Activated T-cell treated with anti-CD3 and anti-CD28 coated beads, Interleukin-2, amount 50 U/mL, for 4 hours (primary cell): ENCODE measurements around the gene TTC21A. TPM values are rescaled to one million over a fixed set of nuclear protein-coding genes. Genes with fewer than 3 reads are reported as not detected.

Experiments used
- ATAC-seq, 2 donors: fragments of 200-7000 bp; cut with Tn5 transposase; one replicate each; pipeline ENCODE4 v1.10.0; 2021
- DNase-seq: peaks from one replicate; pipeline ENCODE4 v3.0.0-alpha.2; 2020
- H3K27me3 Mint-ChIP-seq: one replicate; pipeline ENCODE4 v1.8.0; 2021; ENCODE audit warnings: low read depth, mixed read lengths
- H3K36me3 Mint-ChIP-seq: one replicate; pipeline ENCODE4 v1.8.0; 2022; ENCODE audit warnings: mixed read lengths; ENCODE audit not compliant: insufficient read depth
- H3K4me1 Mint-ChIP-seq: one replicate; pipeline ENCODE4 v1.8.0; 2021; ENCODE audit warnings: low read depth, mixed read lengths
- H3K4me3 Mint-ChIP-seq: one replicate; pipeline ENCODE4 v1.8.0; 2021; ENCODE audit warnings: mild to moderate bottlenecking, moderate library complexity, mixed read lengths
- H3K9me3 Mint-ChIP-seq: one replicate; pipeline ENCODE4 v1.8.0; 2021; ENCODE audit warnings: mixed read lengths
- total RNA-seq, 3 donors: library from RNA; stranded (reverse); gene quantifications; one replicate each; pipeline ENCODE4 v1.2.1, GENCODE V29; 2021

Gene TTC21A
- total RNA-seq, 3 donors from 2014 or later, result 0.84 to 1.1 (median 1.0) TPM

DNA sequence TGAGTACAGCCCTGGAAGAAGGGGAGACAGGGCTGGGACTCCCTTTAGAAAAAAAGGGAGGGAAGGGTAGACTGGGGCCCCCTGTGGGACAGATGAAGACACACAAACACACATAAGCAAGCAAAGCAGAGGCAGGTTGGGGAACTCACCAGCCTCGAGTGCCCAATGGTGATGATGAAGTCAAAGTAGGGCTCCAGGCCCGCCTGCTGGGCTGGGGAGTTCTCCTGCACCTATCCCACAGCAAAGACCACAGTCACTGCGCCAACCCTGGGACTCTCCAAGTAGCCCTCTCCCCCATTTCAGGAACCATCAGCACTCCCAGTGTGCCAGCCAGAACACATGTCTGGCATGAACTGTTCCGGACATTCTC lies 4.2 kb upstream of the TTC21A start:
- DNase-seq (no peak), ATAC-seq (no peak)
- Mint-ChIP-seq H3K4me3 (no peak overlapping the region), H3K4me1 (peaks cover 44% of the 10 kb centered on the region), H3K9me3 (no peaks in the 10 kb centered on the region), H3K36me3 (no peaks in the 10 kb centered on the region), H3K27me3 (no peaks in the 10 kb centered on the region)

DNA sequence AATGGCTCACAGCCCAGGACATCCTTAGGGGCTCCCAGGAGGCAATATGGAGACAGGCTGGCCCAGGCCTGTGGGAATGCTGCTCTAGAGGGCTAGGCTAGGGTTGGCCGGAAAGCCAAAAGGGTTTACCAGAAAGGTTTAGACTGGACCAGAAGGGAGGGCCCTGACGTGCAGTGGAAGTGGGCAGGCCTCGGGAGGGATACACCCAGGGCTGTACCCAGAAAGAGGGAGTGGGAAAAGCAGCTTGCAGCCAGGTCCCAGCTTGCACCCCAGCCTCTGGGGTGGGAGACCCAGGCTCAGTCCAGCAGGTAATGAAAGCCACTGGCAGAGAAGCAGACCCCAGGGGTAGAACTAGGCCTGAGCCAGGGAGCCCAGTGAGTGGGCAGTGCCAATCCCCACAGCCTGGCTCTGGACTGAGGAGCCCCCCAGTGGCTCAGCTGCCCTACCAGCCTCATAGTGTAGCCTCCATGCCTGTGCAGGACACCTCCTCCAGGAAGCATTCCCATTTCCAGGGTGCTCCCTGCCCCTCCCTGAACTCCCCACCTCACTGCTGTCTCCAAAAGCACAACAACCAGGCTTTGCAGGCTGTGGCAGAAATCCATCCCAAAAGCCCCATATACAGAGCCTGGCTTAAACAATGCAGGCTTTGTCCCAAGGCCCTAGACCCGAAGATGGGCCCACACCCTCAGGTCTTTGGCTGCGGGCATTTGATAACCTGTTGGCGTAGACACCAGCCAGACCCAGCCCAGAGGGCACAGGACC lies 3.5 kb upstream of the TTC21A start:
- H3K27me3 Mint-ChIP-seq, result no peaks in the 10 kb centered on the region
- H3K36me3 Mint-ChIP-seq, result no peaks in the 10 kb centered on the region
- ATAC-seq, result no peak
- H3K4me1 Mint-ChIP-seq, result peaks cover 51% of the 10 kb centered on the region
- no peak overlapping the region for H3K4me3 Mint-ChIP-seq
- no peak for DNase-seq
- no peaks in the 10 kb centered on the region for H3K9me3 Mint-ChIP-seq

DNA sequence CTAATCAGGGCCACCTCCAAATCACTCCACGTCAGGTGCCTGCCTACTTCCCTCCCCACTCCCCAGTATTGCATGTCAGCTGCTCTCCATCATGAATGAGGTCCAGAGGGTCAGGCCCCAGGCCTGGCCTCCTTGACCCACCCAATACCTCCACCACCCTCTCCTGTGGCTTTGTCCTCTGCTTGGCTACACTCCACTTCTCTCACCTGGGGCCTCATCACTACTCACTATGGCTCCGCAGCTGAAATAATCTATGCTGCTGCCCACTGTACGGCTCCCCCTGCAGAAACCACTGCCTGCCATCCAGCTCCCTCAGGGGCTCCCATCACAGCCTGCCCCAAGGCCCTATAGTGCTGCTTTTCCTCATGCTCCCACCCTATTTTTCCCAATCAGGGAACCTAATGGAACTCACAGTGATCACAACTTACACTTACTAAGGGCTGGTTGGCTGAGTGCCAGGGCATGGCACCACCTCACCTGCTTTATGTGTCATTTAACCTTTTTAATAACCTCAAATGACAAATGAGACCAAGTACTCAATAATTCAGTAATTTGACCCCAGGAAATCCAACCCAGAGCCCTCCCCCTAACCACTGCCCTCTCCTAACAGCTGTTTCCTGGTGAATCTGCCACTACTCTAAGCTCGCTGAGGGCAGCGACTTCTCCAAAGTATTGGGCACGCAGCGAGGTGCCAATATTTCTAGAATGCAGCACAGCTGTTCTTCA lies 2.4 kb upstream of the TTC21A start:
- H3K4me3 Mint-ChIP-seq, result peak overlapping the region; percentile 88
- DNase-seq (peak; percentile 56), ATAC-seq (no peak)
- peaks cover 2% of the 10 kb centered on the region for H3K36me3 Mint-ChIP-seq
- H3K9me3 Mint-ChIP-seq, result no peaks in the 10 kb centered on the region
- H3K4me1 Mint-ChIP-seq, result peaks cover 55% of the 10 kb centered on the region
- H3K27me3 Mint-ChIP-seq, result no peaks in the 10 kb centered on the region

DNA sequence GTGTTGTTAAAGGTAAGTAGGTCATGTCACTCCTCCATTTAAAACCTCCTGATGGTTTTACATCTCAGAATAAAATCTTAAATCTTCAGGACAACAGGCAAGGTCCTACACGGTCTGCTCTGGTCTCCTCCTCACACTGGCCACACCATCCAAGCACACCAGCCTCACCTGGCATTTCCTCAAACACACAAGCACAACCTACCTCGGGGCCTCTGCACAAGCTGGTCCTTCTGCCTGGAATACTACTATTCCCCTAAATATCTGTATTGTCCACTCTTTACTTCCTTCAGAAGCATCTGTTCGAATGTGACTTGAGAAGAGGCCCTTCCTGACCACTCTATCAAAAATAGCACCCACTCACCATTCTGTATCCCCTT lies 1.8 kb upstream of the TTC21A start:
- H3K4me3 Mint-ChIP-seq, result peak overlapping the region; percentile 88

DNA sequence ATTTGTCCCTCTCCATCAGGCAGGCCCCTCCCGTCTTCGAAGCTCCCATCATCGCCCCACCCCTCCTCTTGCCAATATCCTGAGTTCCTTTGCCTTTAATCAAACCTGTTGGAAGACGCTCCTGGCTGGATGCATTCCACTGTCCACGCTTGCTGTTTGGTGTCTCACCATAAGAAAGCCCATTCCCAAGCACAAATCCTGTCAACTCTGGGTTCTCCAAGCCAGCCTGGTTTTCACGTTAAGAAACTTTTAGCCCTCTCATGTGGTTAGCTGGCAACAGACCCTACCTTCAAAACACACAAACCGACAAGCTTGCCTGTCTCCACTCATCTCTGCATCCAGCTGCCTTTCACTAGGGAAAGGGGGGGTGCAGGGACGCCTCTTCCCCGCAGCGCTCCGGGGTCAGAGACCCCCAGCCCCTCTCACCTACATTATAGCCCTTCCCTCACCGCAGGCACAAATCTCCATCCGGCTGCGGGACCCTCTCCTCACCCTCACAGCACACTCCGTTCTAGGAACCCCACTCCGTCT lies 1.1 kb upstream of the TTC21A start:
- DNase-seq (no peak), ATAC-seq (no peak)
- Mint-ChIP-seq H3K27me3 (no peaks in the 10 kb centered on the region), H3K4me3 (peak overlapping the region; percentile 88), H3K4me1 (peaks cover 53% of the 10 kb centered on the region), H3K9me3 (no peaks in the 10 kb centered on the region), H3K36me3 (peaks cover 2% of the 10 kb centered on the region)

More for the DNA sequence above, 1.8 kb upstream of the TTC21A start:
- Mint-ChIP-seq H3K9me3 (no peaks in the 10 kb centered on the region), H3K27me3 (no peaks in the 10 kb centered on the region), H3K4me1 (peaks cover 55% of the 10 kb centered on the region), H3K36me3 (peaks cover 2% of the 10 kb centered on the region)
- ATAC-seq (no peak), DNase-seq (no peak)

DNA sequence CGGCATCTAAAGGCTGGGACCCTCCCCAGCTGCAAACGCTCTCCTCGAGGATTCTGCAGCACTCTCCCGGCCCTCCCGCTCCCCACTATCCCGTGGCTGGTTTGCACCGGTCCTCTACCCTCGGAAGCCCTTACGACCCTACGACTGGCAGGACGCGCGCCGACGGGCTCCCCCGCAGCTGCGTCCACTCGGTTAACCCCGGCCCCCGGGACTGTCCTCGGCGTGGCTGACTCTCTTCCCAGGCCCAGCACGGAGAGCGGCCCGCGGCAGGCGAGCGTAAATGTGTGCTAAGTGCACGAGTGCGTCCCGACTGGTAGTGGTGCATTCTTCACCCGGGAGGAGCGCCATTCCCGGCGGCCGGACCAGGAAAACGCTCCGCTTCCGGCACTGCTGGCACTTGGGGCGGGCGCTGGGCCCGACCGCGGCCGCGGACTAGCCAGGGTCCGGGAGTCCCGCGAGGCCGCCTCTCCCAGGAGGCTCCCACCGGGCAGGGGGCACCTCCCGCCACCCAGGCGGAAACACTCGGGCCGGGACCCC lies 561 bp upstream of the TTC21A start:
- Mint-ChIP-seq H3K4me1 (peaks cover 49% of the 10 kb centered on the region), H3K27me3 (no peaks in the 10 kb centered on the region)

DNA sequence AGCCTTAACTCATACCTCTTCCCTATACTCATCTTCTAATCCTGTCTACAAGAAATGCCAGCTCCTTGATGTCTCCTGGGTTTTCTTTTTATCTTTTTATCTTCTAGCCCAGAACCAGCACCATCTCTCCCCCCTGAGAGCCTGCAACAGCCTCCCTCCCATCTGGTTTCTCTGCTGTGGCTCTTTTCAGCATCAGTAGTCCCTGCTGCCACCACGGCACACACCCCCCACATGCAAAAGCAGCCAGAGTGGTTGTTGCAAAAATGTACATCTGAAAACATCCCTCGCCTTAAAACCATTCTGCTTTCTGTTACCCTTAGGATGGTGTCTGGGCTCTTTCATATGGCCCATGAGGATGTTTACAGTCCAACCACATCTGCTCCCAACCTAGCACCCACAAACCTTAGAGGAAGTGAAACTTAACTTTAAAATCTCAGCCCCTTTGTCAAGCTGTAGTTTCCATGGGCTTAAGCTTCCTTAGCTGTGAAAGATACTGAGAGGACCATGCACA lies 775 bp downstream of the TTC21A start:
- DNase-seq (no peak), ATAC-seq (peak; percentile 2 to 13)
- H3K4me1 Mint-ChIP-seq, result peaks cover 44% of the 10 kb centered on the region
- H3K9me3 Mint-ChIP-seq, result no peaks in the 10 kb centered on the region
- H3K27me3 Mint-ChIP-seq, result no peaks in the 10 kb centered on the region
- H3K36me3 Mint-ChIP-seq, result peaks cover 2% of the 10 kb centered on the region
- H3K4me3 Mint-ChIP-seq, result peak overlapping the region; percentile 92

More for the DNA sequence above, 561 bp upstream of the TTC21A start:
- H3K9me3 Mint-ChIP-seq, result no peaks in the 10 kb centered on the region
- H3K4me3 Mint-ChIP-seq, result peak overlapping the region; percentile 88
- DNase-seq (no peak), ATAC-seq (peak; percentile 27 to 38)
- peaks cover 2% of the 10 kb centered on the region for H3K36me3 Mint-ChIP-seq

DNA sequence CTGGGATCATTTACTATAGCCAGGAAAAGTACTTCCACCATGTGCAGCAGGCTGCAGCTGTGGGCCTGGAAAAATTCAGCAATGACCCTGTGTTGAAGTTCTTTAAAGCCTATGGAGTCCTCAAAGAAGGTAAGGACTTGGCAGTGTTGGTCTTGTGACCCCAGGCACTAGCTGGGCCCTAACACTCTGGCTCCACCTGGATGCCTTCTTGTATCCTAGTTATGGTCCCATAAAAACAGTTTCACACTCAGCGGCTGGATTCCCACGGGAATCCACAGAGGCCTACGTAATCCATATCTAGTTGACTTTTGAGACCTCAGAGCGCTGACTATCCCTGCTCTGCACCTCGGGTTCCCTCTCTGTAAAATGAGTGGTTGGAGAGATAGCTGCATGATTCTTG lies 1.6 kb downstream of the TTC21A start:
- DNase-seq (no peak), ATAC-seq (no peak)
- Mint-ChIP-seq H3K9me3 (no peaks in the 10 kb centered on the region), H3K4me1 (peaks cover 41% of the 10 kb centered on the region), H3K4me3 (peak overlapping the region; percentile 92), H3K36me3 (peaks cover 2% of the 10 kb centered on the region), H3K27me3 (no peaks in the 10 kb centered on the region)

DNA sequence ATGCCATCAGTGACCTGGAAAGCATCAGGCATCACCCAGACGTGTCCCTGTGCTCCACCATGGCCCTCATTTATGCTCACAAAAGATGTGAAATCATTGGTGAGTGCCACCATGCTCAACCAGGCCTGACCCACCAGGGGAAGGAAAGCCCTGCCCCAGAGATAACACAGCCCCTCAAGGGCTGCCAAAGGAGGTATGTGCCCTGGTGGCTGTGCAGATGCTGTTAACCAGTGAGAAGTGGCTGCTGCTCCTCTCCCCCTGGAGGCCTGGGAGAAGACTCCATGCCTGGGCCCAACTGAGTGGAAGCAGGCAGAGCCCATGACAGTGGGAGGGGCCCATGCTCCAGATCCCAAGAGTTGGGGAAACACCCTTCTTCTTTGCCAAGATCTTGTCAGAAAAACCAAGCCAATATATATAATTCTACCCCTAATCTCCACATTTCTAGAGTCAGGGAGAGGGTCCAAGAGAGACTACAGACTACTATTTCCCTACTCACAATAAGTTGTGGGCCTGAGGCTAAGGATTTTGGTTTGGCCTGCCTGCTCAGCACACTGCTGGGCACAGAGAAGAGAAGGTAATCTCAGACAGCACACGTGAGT lies 2.7 kb downstream of the TTC21A start:
- Mint-ChIP-seq H3K27me3 (no peaks in the 10 kb centered on the region), H3K4me1 (peaks cover 36% of the 10 kb centered on the region), H3K4me3 (no peak overlapping the region), H3K36me3 (peaks cover 2% of the 10 kb centered on the region), H3K9me3 (no peaks in the 10 kb centered on the region)
- ATAC-seq, result no peak
- DNase-seq, result no peak

DNA sequence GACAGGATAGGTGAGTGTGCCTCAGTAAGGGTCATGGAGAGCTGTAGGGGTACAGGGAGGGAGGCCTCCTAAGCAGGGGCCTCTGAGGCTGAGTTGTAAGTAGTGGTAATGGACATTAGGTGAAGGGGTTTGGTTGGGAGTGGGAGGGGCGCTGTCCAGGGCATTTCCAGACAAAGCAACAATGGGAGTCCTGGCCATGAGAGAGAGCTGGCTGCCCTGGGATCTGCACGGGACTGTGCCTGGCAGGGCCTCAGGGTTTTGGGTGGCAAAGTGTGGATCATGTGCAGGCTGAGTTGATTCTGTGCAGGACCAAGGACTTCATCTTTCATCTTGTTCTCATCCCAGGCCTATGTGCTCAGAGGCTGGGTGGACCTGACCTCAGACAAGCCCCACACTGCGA lies 4.6 kb downstream of the TTC21A start:
- Mint-ChIP-seq H3K36me3 (peaks cover 2% of the 10 kb centered on the region), H3K27me3 (no peaks in the 10 kb centered on the region), H3K4me1 (peaks cover 19% of the 10 kb centered on the region), H3K4me3 (no peak overlapping the region), H3K9me3 (no peaks in the 10 kb centered on the region)
- ATAC-seq, result no peak
- no peak for DNase-seq

DNA sequence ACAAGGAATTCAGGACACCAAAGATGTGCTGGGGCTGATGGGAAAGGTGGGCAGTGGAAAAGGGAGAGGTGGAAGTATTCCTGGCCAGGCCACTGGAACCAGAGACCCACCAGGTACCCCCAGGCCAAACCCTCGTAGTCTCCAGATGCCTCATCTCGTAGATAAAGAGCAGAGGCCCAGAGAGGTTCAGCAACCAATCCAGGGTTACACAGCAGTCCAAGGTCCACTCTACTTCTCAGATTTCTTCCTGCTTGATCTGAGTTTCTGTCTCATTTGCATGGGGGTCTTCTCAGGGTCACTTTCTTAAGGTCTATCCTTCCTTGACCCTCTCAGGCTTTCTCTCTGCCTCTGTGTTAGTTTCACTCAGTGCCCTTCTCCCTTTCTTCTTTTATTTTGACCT lies 5.1 kb downstream of the TTC21A start:
- peaks cover 19% of the 10 kb centered on the region for H3K4me1 Mint-ChIP-seq
- DNase-seq, result no peak
- ATAC-seq, result no peak
- H3K4me3 Mint-ChIP-seq, result no peak overlapping the region
- no peaks in the 10 kb centered on the region for H3K27me3 Mint-ChIP-seq
- peaks cover 2% of the 10 kb centered on the region for H3K36me3 Mint-ChIP-seq
- no peaks in the 10 kb centered on the region for H3K9me3 Mint-ChIP-seq

DNA sequence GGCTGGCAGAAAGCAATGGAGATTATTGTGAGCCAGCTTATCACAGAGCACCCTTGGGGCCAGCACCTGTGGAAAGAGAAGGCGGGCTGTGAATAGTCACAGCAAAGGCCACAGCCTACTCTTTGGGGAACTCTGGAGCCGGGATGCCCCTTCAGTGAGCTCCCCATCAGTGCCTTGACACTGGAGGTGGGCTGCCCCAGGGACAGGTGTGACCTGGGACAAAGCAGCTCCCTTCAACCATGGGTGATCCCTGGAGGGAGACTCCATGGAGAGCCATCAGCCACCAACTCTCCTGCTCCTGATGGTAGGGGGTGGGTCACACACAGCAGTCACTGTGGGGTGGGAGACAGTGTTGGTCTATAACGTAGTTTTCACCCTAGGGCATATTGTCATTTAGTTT lies 5.8 kb downstream of the TTC21A start:
- Mint-ChIP-seq H3K9me3 (no peaks in the 10 kb centered on the region), H3K36me3 (peaks cover 2% of the 10 kb centered on the region)
- no peak for DNase-seq

DNA sequence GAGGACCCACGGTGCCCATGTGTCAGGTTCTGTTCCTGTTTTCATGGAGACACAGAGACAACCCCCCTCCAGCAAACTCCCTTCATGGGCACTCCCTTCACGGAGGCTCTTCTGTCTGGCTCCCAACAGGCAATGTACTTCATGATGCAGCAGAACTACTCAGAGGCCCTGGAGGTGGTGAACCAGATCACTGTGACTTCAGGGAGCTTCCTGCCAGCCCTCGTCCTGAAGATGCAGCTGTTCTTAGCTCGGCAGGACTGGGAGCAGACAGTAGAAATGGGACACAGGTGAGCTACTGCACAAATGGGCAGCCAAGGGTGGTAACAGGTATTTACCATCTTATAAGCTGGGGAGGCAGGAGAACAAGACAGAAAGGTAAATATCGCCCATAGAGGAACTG lies 7.0 kb downstream of the TTC21A start:
- H3K9me3 Mint-ChIP-seq, result no peaks in the 10 kb centered on the region
- H3K27me3 Mint-ChIP-seq, result no peaks in the 10 kb centered on the region
- H3K36me3 Mint-ChIP-seq, result no peaks in the 10 kb centered on the region
- H3K4me3 Mint-ChIP-seq, result no peak overlapping the region
- ATAC-seq (no peak), DNase-seq (no peak)
- no peaks in the 10 kb centered on the region for H3K4me1 Mint-ChIP-seq

More for the DNA sequence above, 5.8 kb downstream of the TTC21A start:
- peaks cover 12% of the 10 kb centered on the region for H3K4me1 Mint-ChIP-seq
- ATAC-seq, result no peak
- H3K27me3 Mint-ChIP-seq, result no peaks in the 10 kb centered on the region
- H3K4me3 Mint-ChIP-seq, result no peak overlapping the region

DNA sequence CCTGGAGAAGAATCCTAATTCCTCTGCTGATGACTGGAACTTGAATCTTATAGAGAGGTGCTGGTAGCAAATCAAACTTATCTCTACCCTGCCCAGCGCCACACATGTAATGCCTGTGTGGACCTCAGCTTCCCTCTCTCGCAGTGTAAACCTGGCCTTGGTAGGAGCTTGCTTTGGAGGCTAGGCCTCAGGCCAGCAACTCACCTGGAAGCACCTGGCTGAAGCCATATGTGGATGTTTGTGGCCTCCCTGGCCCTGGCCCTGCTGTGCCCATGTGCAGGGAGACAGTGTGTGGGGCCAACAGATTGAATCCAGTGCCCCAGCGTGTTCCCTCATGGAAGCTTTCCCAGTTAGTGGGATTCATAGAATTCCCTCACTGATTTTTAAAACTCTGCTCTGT lies 8.4 kb downstream of the TTC21A start:
- Mint-ChIP-seq H3K4me1 (no peaks in the 10 kb centered on the region), H3K4me3 (no peak overlapping the region), H3K27me3 (no peaks in the 10 kb centered on the region), H3K9me3 (no peaks in the 10 kb centered on the region), H3K36me3 (no peaks in the 10 kb centered on the region)
- ATAC-seq (no peak), DNase-seq (no peak)
